Measurements from ENCODE around the gene SETBP1. TPM values are rescaled to one million over a fixed set of nuclear protein-coding genes. Genes with fewer than 3 reads are reported as not detected.

The SETBP1 gene
- total RNA-seq, 2 donors from 2014 or later, result 17.3 to 20.1 TPM

DNA sequence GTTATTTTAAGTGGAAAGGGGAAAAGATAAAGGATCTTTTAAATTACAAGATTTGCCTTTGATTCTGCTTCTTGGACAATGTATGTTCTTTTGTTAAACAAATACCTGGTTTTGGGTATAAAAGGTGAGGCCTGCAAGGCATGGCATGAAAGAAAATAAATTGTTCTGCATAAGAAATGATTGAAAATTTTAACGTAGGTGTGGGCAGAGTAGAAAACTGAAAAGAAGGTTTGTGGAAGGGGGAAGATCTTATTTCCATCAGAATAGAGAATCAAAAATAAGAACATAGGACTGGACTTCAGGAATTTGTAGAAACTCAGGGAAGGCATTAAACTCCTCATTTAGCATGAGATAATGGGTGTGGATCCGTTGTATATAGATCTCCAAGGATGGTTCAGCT lies 153.1 kb downstream of the SETBP1 start:
- no peaks in the 10 kb centered on the region for H3K27me3 ChIP-seq (ENCODE audit: control insufficient read depth, insufficient read depth, low read length, poor library complexity, severe bottlenecking)
- TF ChIP-seq, protein P1, sequence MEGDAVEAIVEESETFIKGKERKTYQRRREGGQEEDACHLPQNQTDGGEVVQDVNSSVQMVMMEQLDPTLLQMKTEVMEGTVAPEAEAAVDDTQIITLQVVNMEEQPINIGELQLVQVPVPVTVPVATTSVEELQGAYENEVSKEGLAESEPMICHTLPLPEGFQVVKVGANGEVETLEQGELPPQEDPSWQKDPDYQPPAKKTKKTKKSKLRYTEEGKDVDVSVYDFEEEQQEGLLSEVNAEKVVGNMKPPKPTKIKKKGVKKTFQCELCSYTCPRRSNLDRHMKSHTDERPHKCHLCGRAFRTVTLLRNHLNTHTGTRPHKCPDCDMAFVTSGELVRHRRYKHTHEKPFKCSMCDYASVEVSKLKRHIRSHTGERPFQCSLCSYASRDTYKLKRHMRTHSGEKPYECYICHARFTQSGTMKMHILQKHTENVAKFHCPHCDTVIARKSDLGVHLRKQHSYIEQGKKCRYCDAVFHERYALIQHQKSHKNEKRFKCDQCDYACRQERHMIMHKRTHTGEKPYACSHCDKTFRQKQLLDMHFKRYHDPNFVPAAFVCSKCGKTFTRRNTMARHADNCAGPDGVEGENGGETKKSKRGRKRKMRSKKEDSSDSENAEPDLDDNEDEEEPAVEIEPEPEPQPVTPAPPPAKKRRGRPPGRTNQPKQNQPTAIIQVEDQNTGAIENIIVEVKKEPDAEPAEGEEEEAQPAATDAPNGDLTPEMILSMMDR (conservative IDR thresholded peaks at IDR 0.05), result no peak
- no peak overlapping the region for H3K9ac ChIP-seq (ENCODE audit: extremely low read depth, low read length, poor library complexity, severe bottlenecking)
- no peaks in the 10 kb centered on the region for H3K27me3 Mint-ChIP-seq (ENCODE audit: insufficient read depth)
- no peaks in the 10 kb centered on the region for H3K9me3 Mint-ChIP-seq
- no peak overlapping the region for H3K4me3 Mint-ChIP-seq
- H3K4me1 Mint-ChIP-seq, result peaks cover 15% of the 10 kb centered on the region
- H3K27ac ChIP-seq (ENCODE audit: low read depth, low read length), result no peak overlapping the region
- WGBS, 2 experiments (ENCODE audit: insufficient coverage in 1 of 2, insufficient read length in 1 of 2), result 91 to 100% methylated on average over 2 of the region's 2 CpGs
- no peaks in the 10 kb centered on the region for H3K36me3 ChIP-seq (ENCODE audit: control insufficient read depth, insufficient read depth, low read length)
- peaks cover 3% of the 10 kb centered on the region for H3K4me1 ChIP-seq (ENCODE audit: control insufficient read depth, insufficient read depth, low read length)
- no peak overlapping the region for H3K4me3 ChIP-seq (ENCODE audit: low read length)
- H3K27ac Mint-ChIP-seq, result no peak overlapping the region
- no peaks in the 10 kb centered on the region for H3K36me3 Mint-ChIP-seq (ENCODE audit: low read depth)
- H3K9me3 ChIP-seq (ENCODE audit: control insufficient read depth, low read length), result no peaks in the 10 kb centered on the region
- DNase-seq, result no peak

DNA sequence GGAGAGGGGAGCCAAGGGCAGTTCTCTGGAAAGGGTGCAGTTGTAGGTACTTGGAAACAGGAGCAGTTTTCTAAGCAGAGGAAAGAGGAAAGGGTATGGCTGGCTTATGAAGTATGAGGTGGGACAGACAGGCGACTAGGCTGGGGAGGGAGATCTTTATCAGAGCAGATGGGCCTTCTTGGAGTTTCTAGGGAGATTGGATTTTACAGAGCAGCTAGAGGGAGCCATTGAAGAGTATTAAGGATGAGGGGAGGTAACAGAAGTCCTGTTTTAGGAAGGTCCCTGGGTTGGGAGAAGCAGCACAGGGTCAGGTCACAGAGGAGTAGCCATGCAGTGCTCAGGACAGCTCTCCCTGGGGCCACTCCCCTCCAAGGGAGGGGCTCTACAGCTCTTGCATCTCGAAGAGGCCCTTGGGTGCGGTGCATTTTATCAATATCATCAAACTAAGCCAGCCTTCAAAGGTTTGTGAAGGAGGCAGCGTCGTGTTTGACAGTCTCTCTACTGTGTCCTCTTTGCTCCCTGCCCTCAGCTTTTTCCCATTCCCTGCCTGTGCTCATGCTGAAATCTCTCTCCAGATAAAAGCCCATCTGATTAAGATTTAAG lies 154.3 kb downstream of the SETBP1 start:
- Histone ChIP-seq H3K27ac (ENCODE audit: low read depth, low read length) (no peak overlapping the region), H3K36me3 (ENCODE audit: control insufficient read depth, insufficient read depth, low read length) (no peaks in the 10 kb centered on the region), H3K27me3 (ENCODE audit: control insufficient read depth, insufficient read depth, low read length, poor library complexity, severe bottlenecking) (no peaks in the 10 kb centered on the region), H3K4me1 (ENCODE audit: control insufficient read depth, insufficient read depth, low read length) (peaks cover 10% of the 10 kb centered on the region), H3K9me3 (ENCODE audit: control insufficient read depth, low read length) (no peaks in the 10 kb centered on the region), H3K4me3 (ENCODE audit: low read length) (no peak overlapping the region), H3K9ac (ENCODE audit: extremely low read depth, low read length, poor library complexity, severe bottlenecking) (no peak overlapping the region)
- 83 to 88% methylated on average over 5 of the region's 5 CpGs for WGBS, 2 experiments (ENCODE audit: insufficient coverage in 1 of 2, insufficient read length in 1 of 2)
- H3K4me3 Mint-ChIP-seq, result no peak overlapping the region
- TF ChIP-seq, protein P1 (conservative IDR thresholded peaks at IDR 0.05), result no peak
- H3K27ac Mint-ChIP-seq, result no peak overlapping the region
- peaks cover 23% of the 10 kb centered on the region for H3K4me1 Mint-ChIP-seq
- H3K36me3 Mint-ChIP-seq (ENCODE audit: low read depth), result no peaks in the 10 kb centered on the region
- H3K9me3 Mint-ChIP-seq, result no peaks in the 10 kb centered on the region
- H3K27me3 Mint-ChIP-seq (ENCODE audit: insufficient read depth), result no peaks in the 10 kb centered on the region
- no peak for DNase-seq

DNA sequence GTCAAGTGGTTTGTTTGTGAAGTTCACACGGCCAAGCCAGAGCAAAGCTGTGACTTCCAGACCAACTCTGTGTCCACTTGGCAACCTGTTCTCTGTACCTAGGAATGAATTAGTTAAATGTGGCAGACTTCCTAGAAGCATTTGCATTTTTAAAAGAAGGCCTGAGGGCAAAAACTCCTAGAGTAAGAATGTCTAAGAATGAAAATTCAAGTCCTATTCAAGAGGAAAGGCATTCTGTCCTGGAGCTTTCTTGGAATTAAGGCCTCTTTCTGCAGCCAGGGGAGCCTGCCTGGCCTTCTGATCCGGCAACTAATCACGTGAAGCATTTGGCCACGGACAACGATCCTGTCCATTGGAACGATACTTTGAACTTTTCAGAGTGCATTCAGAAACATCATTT lies 155.0 kb downstream of the SETBP1 start:
- no peaks in the 10 kb centered on the region for H3K27me3 Mint-ChIP-seq (ENCODE audit: insufficient read depth)
- H3K36me3 ChIP-seq (ENCODE audit: control insufficient read depth, insufficient read depth, low read length), result no peaks in the 10 kb centered on the region
- H3K27ac ChIP-seq (ENCODE audit: low read depth, low read length), result peak overlapping the region; percentile 26
- no peak overlapping the region for H3K4me3 ChIP-seq (ENCODE audit: low read length)
- H3K9me3 Mint-ChIP-seq, result no peaks in the 10 kb centered on the region
- no peak overlapping the region for H3K9ac ChIP-seq (ENCODE audit: extremely low read depth, low read length, poor library complexity, severe bottlenecking)
- H3K36me3 Mint-ChIP-seq (ENCODE audit: low read depth), result no peaks in the 10 kb centered on the region
- no peaks in the 10 kb centered on the region for H3K27me3 ChIP-seq (ENCODE audit: control insufficient read depth, insufficient read depth, low read length, poor library complexity, severe bottlenecking)
- 63 to 88% methylated on average over 4 to 6 of the region's 6 CpGs for WGBS, 2 experiments (ENCODE audit: insufficient coverage in 1 of 2, insufficient read length in 1 of 2)
- DNase-seq, result no peak
- peaks cover 23% of the 10 kb centered on the region for H3K4me1 Mint-ChIP-seq
- H3K4me3 Mint-ChIP-seq, result no peak overlapping the region
- TF ChIP-seq, protein P1 (conservative IDR thresholded peaks at IDR 0.05), result no peak
- no peak overlapping the region for H3K27ac Mint-ChIP-seq
- peaks cover 10% of the 10 kb centered on the region for H3K4me1 ChIP-seq (ENCODE audit: control insufficient read depth, insufficient read depth, low read length)
- H3K9me3 ChIP-seq (ENCODE audit: control insufficient read depth, low read length), result no peaks in the 10 kb centered on the region

Measured in endodermal cell (in vitro differentiated cells).